Measurements from ENCODE around the gene NDUFB7. TPM values are rescaled to one million over a fixed set of nuclear protein-coding genes. Genes with fewer than 3 reads are reported as not detected.
A peak's percentile ranks its signal among the peaks of the same experiment; 100 is the strongest.

NDUFB7 gene
- polyA plus RNA-seq, 1 experiment, result 97.3 TPM

- Histone ChIP-seq H3K9me3 (ENCODE audit: control insufficient read depth, insufficient read depth, low read length) (no peaks in the 10 kb centered on the region), H3K27me3 (ENCODE audit: control insufficient read depth, insufficient read depth, low read length) (no peaks in the 10 kb centered on the region), H3K27ac (ENCODE audit: low read depth, low read length) (no peak overlapping the region), H3K4me3 (ENCODE audit: low read depth, low read length) (no peak overlapping the region)
- CTCF ChIA-PET, result interaction anchor here (1.7 kb wide), 1 partner anchor 31 kb away, joined by 6 read pairs; no protein-coding TSS in a partner anchor
- TF ChIP-seq CTCF (IDR thresholded peaks at IDR 0.05; ENCODE audit: low read depth, low read length), result no peak
- no peak for DNase-seq (ENCODE audit: low read depth, low spot score)
- POLR2A ChIA-PET, result interaction anchor here (0.5 to 0.8 kb wide), 2 partner anchors 16 to 27 kb away, joined by 3 to 4 read pairs; no protein-coding TSS in a partner anchor
Observed at GRCh38 chr19:14525729-14526128, 46.1 kb downstream of the NDUFB7 start.

- peak overlapping the region; percentile 70 for H3K27ac ChIP-seq (ENCODE audit: low read depth, low read length)
- no peak for DNase-seq (ENCODE audit: low read depth, low spot score)
- H3K9me3 ChIP-seq (ENCODE audit: control insufficient read depth, insufficient read depth, low read length), result no peaks in the 10 kb centered on the region; the same call in 1 of the 2 replicates
- no peaks in the 10 kb centered on the region for H3K27me3 ChIP-seq (ENCODE audit: control insufficient read depth, insufficient read depth, low read length)
- no peak overlapping the region for H3K4me3 ChIP-seq (ENCODE audit: low read depth, low read length)
- ChIA-PET POLR2A (interaction anchor here (0.6 kb wide), 1 partner anchor 11 kb away, joined by 3 read pairs; no protein-coding TSS in a partner anchor), CTCF (interaction anchor here (1.6 kb wide), 1 partner anchor 40 kb away, joined by 3 read pairs; no protein-coding TSS in a partner anchor)
- no peak for TF ChIP-seq CTCF (IDR thresholded peaks at IDR 0.05; ENCODE audit: low read depth, low read length)
Observed at GRCh38 chr19:14520543-14520942, 51.3 kb downstream of the NDUFB7 start.

GRCh38 chr19:14519860-14520407, 51.9 kb downstream of the NDUFB7 start:
- H3K4me3 ChIP-seq (ENCODE audit: low read depth, low read length), result no peak overlapping the region
- H3K27ac ChIP-seq (ENCODE audit: low read depth, low read length), result peak overlapping the region; percentile 70
- no peaks in the 10 kb centered on the region for H3K27me3 ChIP-seq (ENCODE audit: control insufficient read depth, insufficient read depth, low read length)
- H3K9me3 ChIP-seq (ENCODE audit: control insufficient read depth, insufficient read depth, low read length), result no peaks in the 10 kb centered on the region; the same call in 1 of the 2 replicates
- ChIA-PET CTCF (interaction anchor here (1.6 kb wide), 1 partner anchor 40 kb away, joined by 3 read pairs; no protein-coding TSS in a partner anchor), POLR2A (interaction anchor here (0.5 to 0.8 kb wide), 6 partner anchors 9 to 689 kb away, joined by 3 read pairs; no protein-coding TSS in a partner anchor)
- TF ChIP-seq CTCF (IDR thresholded peaks at IDR 0.05; ENCODE audit: low read depth, low read length), result no peak
- DNase-seq (ENCODE audit: low read depth, low spot score), result no peak

GRCh38 chr19:14519245-14519859, 52.5 kb downstream of the NDUFB7 start:
- Histone ChIP-seq H3K27ac (ENCODE audit: low read depth, low read length) (peak overlapping the region; percentile 70), H3K27me3 (ENCODE audit: control insufficient read depth, insufficient read depth, low read length) (no peaks in the 10 kb centered on the region), H3K9me3 (ENCODE audit: control insufficient read depth, insufficient read depth, low read length) (no peaks in the 10 kb centered on the region; the same call in 1 of the 2 replicates), H3K4me3 (ENCODE audit: low read depth, low read length) (no peak overlapping the region)
- TF ChIP-seq CTCF (IDR thresholded peaks at IDR 0.05; ENCODE audit: low read depth, low read length), result no peak
- ChIA-PET POLR2A (interaction anchor here (0.5 to 0.8 kb wide), 5 partner anchors 8 to 690 kb away, joined by 3 read pairs; no protein-coding TSS in a partner anchor), CTCF (interaction anchor here (0.5 to 1.6 kb wide), 2 partner anchors 29 to 39 kb away, joined by 3 read pairs; no protein-coding TSS in a partner anchor)
- DNase-seq (ENCODE audit: low read depth, low spot score), result no peak

Measured in AG04450 (cell line).